Measurements from ENCODE around the gene DGKB.

DNA sequence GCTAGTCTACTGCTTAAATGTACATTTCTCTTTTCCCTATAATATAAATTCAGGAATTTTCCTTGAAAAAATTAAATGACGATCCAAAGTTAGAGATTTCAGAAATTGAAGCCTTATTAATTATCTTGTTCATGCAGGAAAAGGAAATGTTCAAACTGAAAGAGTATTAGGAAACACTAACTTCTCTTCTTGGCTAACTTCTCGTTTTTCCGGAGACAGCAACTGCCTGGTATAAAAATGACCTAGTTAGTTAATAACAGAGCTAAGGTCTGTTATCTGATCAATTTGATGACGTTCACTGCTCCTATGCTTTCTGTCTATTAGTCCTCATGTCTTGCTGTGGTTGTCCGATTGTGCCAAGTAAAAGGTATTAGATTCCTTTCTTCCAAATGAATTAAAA is 212.5 kb downstream of the DGKB start:
- TF ChIP-seq, protein P1, sequence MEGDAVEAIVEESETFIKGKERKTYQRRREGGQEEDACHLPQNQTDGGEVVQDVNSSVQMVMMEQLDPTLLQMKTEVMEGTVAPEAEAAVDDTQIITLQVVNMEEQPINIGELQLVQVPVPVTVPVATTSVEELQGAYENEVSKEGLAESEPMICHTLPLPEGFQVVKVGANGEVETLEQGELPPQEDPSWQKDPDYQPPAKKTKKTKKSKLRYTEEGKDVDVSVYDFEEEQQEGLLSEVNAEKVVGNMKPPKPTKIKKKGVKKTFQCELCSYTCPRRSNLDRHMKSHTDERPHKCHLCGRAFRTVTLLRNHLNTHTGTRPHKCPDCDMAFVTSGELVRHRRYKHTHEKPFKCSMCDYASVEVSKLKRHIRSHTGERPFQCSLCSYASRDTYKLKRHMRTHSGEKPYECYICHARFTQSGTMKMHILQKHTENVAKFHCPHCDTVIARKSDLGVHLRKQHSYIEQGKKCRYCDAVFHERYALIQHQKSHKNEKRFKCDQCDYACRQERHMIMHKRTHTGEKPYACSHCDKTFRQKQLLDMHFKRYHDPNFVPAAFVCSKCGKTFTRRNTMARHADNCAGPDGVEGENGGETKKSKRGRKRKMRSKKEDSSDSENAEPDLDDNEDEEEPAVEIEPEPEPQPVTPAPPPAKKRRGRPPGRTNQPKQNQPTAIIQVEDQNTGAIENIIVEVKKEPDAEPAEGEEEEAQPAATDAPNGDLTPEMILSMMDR (IDR thresholded peaks at IDR 0.05 in 4 of 5, conservative IDR thresholded peaks at IDR 0.05 in 1 of 5): no peak
- TF ChIP-seq POLR2A (IDR thresholded peaks at IDR 0.05): no peak
